Measurements from ENCODE around the gene TMPRSS9. TPM values are rescaled to one million over a fixed set of nuclear protein-coding genes. Genes with fewer than 3 reads are reported as not detected.
A peak's percentile ranks its signal among the peaks of the same experiment; 100 is the strongest.

TMPRSS9 gene
- total and polyA plus RNA-seq, 2 of the 13 experiments (the other 11 are each of a cell fraction or from before 2014, with no cell fraction given): 2.5 to 5.2 TPM

GRCh38 chr19:2462635-2463421, 102.8 kb downstream of the TMPRSS9 start (continued):
- no peak for TF ChIP-seq SETDB1 (CRISPR knock-in tag; IDR thresholded peaks at IDR 0.05; ENCODE audit: borderline replicate concordance)
- TF ChIP-seq AHDC1 (CRISPR knock-in tag; IDR thresholded peaks at IDR 0.05; ENCODE audit: borderline replicate concordance): peak; percentile 75; the same call in 1 of the 2 replicates
- TF ChIP-seq ZNF432 (CRISPR knock-in tag; IDR thresholded peaks at IDR 0.05; ENCODE audit: borderline replicate concordance): no peak
- peak; percentile 71 for TF ChIP-seq POLR2G (IDR thresholded peaks at IDR 0.05; ENCODE audit: low read depth, low read length)
- peak; percentile 99 for TF ChIP-seq TFDP2 (CRISPR knock-in tag; IDR thresholded peaks at IDR 0.05)
- TF ChIP-seq ZNF337 (CRISPR knock-in tag; IDR thresholded peaks at IDR 0.05; ENCODE audit: borderline replicate concordance, low read depth): no peak
- peak; percentile 62; the same call in 1 of the 2 replicates for TF ChIP-seq NR2C2 (CRISPR knock-in tag; IDR thresholded peaks at IDR 0.05; ENCODE audit: borderline replicate concordance)
- TF ChIP-seq SNAI1 (CRISPR knock-in tag; IDR thresholded peaks at IDR 0.05; ENCODE audit: borderline replicate concordance): peak; percentile 88
- no peak for TF ChIP-seq ZNF484 (CRISPR knock-in tag; IDR thresholded peaks at IDR 0.05; ENCODE audit: borderline replicate concordance, low read depth)
- TF ChIP-seq CREB1 (IDR thresholded peaks at IDR 0.05): 0 out of 2 replicates have a peak, but pooled peaks have one; percentile 39
- TF ChIP-seq CREB1 (CRISPR knock-in tag; IDR thresholded peaks at IDR 0.05): peak; percentile 59
- 0 out of 2 replicates have a peak, but pooled peaks have one; percentile 51 for TF ChIP-seq ZSCAN22 (CRISPR knock-in tag; IDR thresholded peaks at IDR 0.05)
- TF ChIP-seq RXRA (CRISPR knock-in tag; IDR thresholded peaks at IDR 0.05): peak; percentile 89
- TF ChIP-seq ARHGAP35 (CRISPR knock-in tag; IDR thresholded peaks at IDR 0.05; ENCODE audit: borderline replicate concordance): peak; percentile 68; the same call in 1 of the 2 replicates
- TF ChIP-seq ZNF235 (CRISPR knock-in tag; IDR thresholded peaks at IDR 0.05; ENCODE audit: borderline replicate concordance): peak; percentile 68; the same call in 1 of the 2 replicates
- TF ChIP-seq HCFC1 (IDR thresholded peaks at IDR 0.05; ENCODE audit: low read depth, low read length): peak; percentile 41
- peak; percentile 57 for TF ChIP-seq BHLHE40 (IDR thresholded peaks at IDR 0.05; ENCODE audit: low read length)
- no peak for TF ChIP-seq DNMT1 (CRISPR knock-in tag; IDR thresholded peaks at IDR 0.05)
